Measurements from ENCODE around the gene CACNG7. TPM values are rescaled to one million over a fixed set of nuclear protein-coding genes. Genes with fewer than 3 reads are reported as not detected.

Gene CACNG7
- total and polyA plus RNA-seq, 4 donors = not detected

- no peak for DNase-seq (ENCODE audit: low spot score)
- Histone ChIP-seq H3K4me1 (ENCODE audit: control insufficient read depth in 4 of 4, insufficient read depth in 4 of 4, low read length in 3 of 4) (no peaks in the 10 kb centered on the region), H3K36me3 (ENCODE audit: control insufficient read depth in 4 of 4, insufficient read depth in 3 of 4, low read depth in 1 of 4, low read length in 3 of 4) (no peaks in the 10 kb centered on the region), H3K9me3 (ENCODE audit: control insufficient read depth in 4 of 4, low read length in 3 of 4) (no peaks in the 10 kb centered on the region), H3K4me3 (ENCODE audit: low read depth in 1 of 3, low read length in 3 of 3) (no peak overlapping the region), H3K9ac (ENCODE audit: low read depth in 1 of 2, low read length in 2 of 2) (no peak overlapping the region), H3K27ac (ENCODE audit: low read depth in 1 of 2, low read length in 2 of 2) (no peak overlapping the region), H3K27me3 (ENCODE audit: control insufficient read depth in 4 of 4, insufficient read depth in 4 of 4, low read length in 3 of 4) (peaks cover 0 to 6% (median 2%) of the 10 kb centered on the region in 4 donors)
- WGBS = 50% methylated on average over 4 of the region's 4 CpGs
- no peak for TF ChIP-seq RXRA (IDR thresholded peaks at IDR 0.05)
Observed at GRCh38 chr19:53897459-53897858, 11.6 kb upstream of the CACNG7 start.

DNA sequence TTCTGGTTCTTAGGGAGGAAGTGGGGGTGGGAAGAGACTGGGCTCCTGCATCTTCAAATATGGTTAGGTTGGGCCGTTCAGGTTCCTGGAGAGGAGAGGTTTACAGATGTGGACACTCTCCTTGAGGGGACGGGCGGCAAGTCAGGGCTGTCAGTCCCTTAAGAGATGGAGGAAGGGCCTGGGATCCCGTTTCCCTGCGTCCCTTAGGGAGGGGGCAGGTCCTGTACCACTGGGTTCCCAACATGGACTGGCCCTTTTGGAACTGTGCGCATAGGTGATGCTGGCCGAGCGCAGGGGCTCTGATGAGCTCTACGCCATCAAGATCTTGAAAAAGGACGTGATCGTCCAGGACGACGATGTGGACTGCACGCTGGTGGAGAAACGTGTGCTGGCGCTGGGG lies 10.9 kb upstream of the CACNG7 start:
- no peak overlapping the region for H3K27ac ChIP-seq (ENCODE audit: low read depth in 1 of 2, low read length in 2 of 2)
- peaks cover 0 to 6% (median 2%) of the 10 kb centered on the region in 4 donors for H3K27me3 ChIP-seq (ENCODE audit: control insufficient read depth in 4 of 4, insufficient read depth in 4 of 4, low read length in 3 of 4)
- TF ChIP-seq HNF4A (conservative IDR thresholded peaks at IDR 0.05) = no peak
- TF ChIP-seq FOXA2 (IDR thresholded peaks at IDR 0.05) = no peak
- no peak for TF ChIP-seq SP1 (IDR thresholded peaks at IDR 0.05)
- no peak for TF ChIP-seq ATF3 (IDR thresholded peaks at IDR 0.05)
- no peak for TF ChIP-seq RXRA (IDR thresholded peaks at IDR 0.05)
- TF ChIP-seq FOXA1 (IDR thresholded peaks at IDR 0.05) = no peak
- TF ChIP-seq, protein P1, sequence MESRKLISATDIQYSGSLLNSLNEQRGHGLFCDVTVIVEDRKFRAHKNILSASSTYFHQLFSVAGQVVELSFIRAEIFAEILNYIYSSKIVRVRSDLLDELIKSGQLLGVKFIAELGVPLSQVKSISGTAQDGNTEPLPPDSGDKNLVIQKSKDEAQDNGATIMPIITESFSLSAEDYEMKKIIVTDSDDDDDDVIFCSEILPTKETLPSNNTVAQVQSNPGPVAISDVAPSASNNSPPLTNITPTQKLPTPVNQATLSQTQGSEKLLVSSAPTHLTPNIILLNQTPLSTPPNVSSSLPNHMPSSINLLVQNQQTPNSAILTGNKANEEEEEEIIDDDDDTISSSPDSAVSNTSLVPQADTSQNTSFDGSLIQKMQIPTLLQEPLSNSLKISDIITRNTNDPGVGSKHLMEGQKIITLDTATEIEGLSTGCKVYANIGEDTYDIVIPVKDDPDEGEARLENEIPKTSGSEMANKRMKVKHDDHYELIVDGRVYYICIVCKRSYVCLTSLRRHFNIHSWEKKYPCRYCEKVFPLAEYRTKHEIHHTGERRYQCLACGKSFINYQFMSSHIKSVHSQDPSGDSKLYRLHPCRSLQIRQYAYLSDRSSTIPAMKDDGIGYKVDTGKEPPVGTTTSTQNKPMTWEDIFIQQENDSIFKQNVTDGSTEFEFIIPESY (IDR thresholded peaks at IDR 0.05) = no peak
- TF ChIP-seq MAX (IDR thresholded peaks at IDR 0.05) = no peak
- no peak for TF ChIP-seq REST (IDR thresholded peaks at IDR 0.05)
- TF ChIP-seq HNF4G (IDR thresholded peaks at IDR 0.05) = no peak
- DNase-seq (ENCODE audit: low spot score) = no peak
- 8% methylated on average over 16 of the region's 16 CpGs for WGBS
- H3K9me3 ChIP-seq (ENCODE audit: control insufficient read depth in 4 of 4, low read length in 3 of 4) = no peaks in the 10 kb centered on the region
- no peak overlapping the region for H3K9ac ChIP-seq (ENCODE audit: low read depth in 1 of 2, low read length in 2 of 2)
- H3K36me3 ChIP-seq (ENCODE audit: control insufficient read depth in 4 of 4, insufficient read depth in 3 of 4, low read depth in 1 of 4, low read length in 3 of 4) = no peaks in the 10 kb centered on the region
- no peak overlapping the region for H3K4me3 ChIP-seq (ENCODE audit: low read depth in 1 of 3, low read length in 3 of 3)
- H3K4me1 ChIP-seq (ENCODE audit: control insufficient read depth in 4 of 4, insufficient read depth in 4 of 4, low read length in 3 of 4) = no peaks in the 10 kb centered on the region

DNA sequence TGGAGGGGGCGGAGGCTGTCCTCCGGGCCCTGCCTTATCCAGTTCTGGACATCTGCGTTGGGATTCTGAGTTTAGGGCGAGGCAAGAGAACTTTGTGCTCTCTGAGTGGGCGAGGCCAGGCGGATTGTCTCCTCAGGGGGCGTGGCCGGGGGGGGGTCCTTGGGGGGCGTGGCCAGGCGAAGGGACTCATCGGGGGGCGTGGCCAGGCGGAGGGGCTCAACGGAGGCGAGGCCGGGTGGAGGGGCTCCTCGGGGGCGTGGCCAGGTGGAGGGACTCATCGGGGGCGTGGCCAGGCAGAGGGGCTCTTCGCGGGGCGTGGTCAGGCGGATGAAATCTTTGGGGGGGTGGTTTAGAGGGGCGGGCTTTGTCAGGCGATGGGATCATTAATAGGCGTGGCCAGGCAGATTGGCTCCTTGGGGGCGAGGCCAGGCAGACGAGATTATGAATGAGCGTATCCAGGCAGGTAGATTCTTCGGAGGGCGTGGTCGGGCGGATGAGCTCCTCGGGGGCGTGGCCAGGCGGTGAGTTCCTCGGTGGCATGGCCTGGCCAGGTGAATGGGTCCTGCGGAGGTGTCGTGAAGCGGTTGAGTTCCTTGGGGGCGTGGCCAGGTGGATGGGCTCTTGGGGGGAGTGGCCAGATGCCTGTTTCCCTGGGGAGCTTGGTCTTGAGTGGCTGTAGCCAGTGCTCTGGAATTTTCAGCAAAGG lies 10.3 kb upstream of the CACNG7 start:
- Histone ChIP-seq H3K4me3 (ENCODE audit: low read depth in 1 of 3, low read length in 3 of 3) (no peak overlapping the region), H3K27ac (ENCODE audit: low read depth in 1 of 2, low read length in 2 of 2) (no peak overlapping the region), H3K9ac (ENCODE audit: low read depth in 1 of 2, low read length in 2 of 2) (no peak overlapping the region), H3K9me3 (ENCODE audit: control insufficient read depth in 4 of 4, low read length in 3 of 4) (no peaks in the 10 kb centered on the region), H3K27me3 (ENCODE audit: control insufficient read depth in 4 of 4, insufficient read depth in 4 of 4, low read length in 3 of 4) (peaks cover 0 to 6% (median 2%) of the 10 kb centered on the region in 4 donors), H3K36me3 (ENCODE audit: control insufficient read depth in 4 of 4, insufficient read depth in 3 of 4, low read depth in 1 of 4, low read length in 3 of 4) (no peaks in the 10 kb centered on the region), H3K4me1 (ENCODE audit: control insufficient read depth in 4 of 4, insufficient read depth in 4 of 4, low read length in 3 of 4) (no peaks in the 10 kb centered on the region)
- TF ChIP-seq, protein P1 (IDR thresholded peaks at IDR 0.05) = no peak
- no peak for TF ChIP-seq TAF1 (conservative IDR thresholded peaks at IDR 0.05)
- no peak for TF ChIP-seq MAX (IDR thresholded peaks at IDR 0.05)
- no peak for TF ChIP-seq CTCF (IDR thresholded peaks at IDR 0.05; ENCODE audit: low read depth, low read length, missing input control)
- no peak for TF ChIP-seq GABPA (IDR thresholded peaks at IDR 0.05 in 1 of 2, conservative IDR thresholded peaks at IDR 0.05 in 1 of 2)
- WGBS = 6% methylated on average over 42 of the region's 42 CpGs
- no peak for DNase-seq (ENCODE audit: low spot score)
